ENCODE data around the gene TNRC6C.

DNA sequence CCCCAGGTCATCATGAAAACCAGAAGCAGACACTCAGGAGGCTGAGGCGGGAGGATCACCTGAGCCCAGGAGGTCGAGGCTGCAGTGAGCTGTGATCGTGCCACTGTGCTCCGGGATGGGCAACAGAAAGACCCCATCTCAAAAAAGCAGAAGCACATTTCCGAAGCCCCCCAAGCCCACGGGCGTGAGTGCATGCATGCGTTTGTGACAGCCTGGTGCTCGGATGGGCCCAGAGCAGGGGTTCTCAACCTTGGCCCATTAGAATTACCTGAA is 150.9 kb downstream of the TNRC6C start:
- TF ChIP-seq, protein P1, sequence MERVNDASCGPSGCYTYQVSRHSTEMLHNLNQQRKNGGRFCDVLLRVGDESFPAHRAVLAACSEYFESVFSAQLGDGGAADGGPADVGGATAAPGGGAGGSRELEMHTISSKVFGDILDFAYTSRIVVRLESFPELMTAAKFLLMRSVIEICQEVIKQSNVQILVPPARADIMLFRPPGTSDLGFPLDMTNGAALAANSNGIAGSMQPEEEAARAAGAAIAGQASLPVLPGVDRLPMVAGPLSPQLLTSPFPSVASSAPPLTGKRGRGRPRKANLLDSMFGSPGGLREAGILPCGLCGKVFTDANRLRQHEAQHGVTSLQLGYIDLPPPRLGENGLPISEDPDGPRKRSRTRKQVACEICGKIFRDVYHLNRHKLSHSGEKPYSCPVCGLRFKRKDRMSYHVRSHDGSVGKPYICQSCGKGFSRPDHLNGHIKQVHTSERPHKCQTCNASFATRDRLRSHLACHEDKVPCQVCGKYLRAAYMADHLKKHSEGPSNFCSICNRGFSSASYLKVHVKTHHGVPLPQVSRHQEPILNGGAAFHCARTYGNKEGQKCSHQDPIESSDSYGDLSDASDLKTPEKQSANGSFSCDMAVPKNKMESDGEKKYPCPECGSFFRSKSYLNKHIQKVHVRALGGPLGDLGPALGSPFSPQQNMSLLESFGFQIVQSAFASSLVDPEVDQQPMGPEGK (CRISPR knock-in tag; IDR thresholded peaks at IDR 0.05; ENCODE audit: borderline replicate concordance): no peak
- TF ChIP-seq ZFP30 (CRISPR knock-in tag; IDR thresholded peaks at IDR 0.05) (no peak), BACH2 (CRISPR knock-in tag; IDR thresholded peaks at IDR 0.05; ENCODE audit: borderline replicate concordance) (no peak), ARNTL (CRISPR knock-in tag; IDR thresholded peaks at IDR 0.05; ENCODE audit: borderline replicate concordance, low read depth) (no peak), OSR1 (CRISPR knock-in tag; IDR thresholded peaks at IDR 0.05) (no peak), ZC3H10 (CRISPR knock-in tag; IDR thresholded peaks at IDR 0.05) (no peak), CSDC2 (CRISPR knock-in tag; IDR thresholded peaks at IDR 0.05) (no peak), ZFP3 (CRISPR knock-in tag; IDR thresholded peaks at IDR 0.05) (no peak)
- TF ChIP-seq, protein P2, sequence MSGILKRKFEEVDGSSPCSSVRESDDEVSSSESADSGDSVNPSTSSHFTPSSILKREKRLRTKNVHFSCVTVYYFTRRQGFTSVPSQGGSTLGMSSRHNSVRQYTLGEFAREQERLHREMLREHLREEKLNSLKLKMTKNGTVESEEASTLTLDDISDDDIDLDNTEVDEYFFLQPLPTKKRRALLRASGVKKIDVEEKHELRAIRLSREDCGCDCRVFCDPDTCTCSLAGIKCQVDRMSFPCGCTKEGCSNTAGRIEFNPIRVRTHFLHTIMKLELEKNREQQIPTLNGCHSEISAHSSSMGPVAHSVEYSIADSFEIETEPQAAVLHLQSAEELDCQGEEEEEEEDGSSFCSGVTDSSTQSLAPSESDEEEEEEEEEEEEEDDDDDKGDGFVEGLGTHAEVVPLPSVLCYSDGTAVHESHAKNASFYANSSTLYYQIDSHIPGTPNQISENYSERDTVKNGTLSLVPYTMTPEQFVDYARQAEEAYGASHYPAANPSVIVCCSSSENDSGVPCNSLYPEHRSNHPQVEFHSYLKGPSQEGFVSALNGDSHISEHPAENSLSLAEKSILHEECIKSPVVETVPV (CRISPR knock-in tag; IDR thresholded peaks at IDR 0.05): no peak

Measured in SK-N-SH treated with all-trans-retinoic acid at 6 μM for 48 hours (cell line).